Ascending aorta (tissue), 2 donors: ENCODE results near the gene KCNIP4. TPM values are rescaled to one million over a fixed set of nuclear protein-coding genes. Genes with fewer than 3 reads are reported as not detected.

Experiments
- DNase-seq, 2 donors: peaks; one replicate each; pipeline ENCODE4 v3.0.0-alpha.2; 2019; ENCODE audit warnings: low spot score in 2 of 2
- H3K27ac ChIP-seq, 2 donors: fragments of 200-600 bp; sonication (generic); one replicate each; pipeline ENCODE4 v1.5.1; 2016 to 2017; ENCODE audit warnings: mild to moderate bottlenecking in 1 of 2
- H3K27me3 ChIP-seq: fragments of 200-600 bp; sonication (generic); one replicate; pipeline ENCODE4 v1.5.1; 2017
- H3K36me3 ChIP-seq, 2 donors: fragments of 200-600 bp; sonication (generic); one replicate each; pipeline ENCODE4 v1.5.1; 2016
- H3K4me1 ChIP-seq, 2 donors: fragments of 200-600 bp; sonication (generic); one replicate each; pipeline ENCODE4 v1.5.1; 2016 to 2017; ENCODE audit warnings: mild to moderate bottlenecking in 1 of 2
- H3K4me3 ChIP-seq, 2 donors: fragments of 200-600 bp; sonication (generic); one replicate each; pipeline ENCODE4 v1.5.1; 2016 to 2017; ENCODE audit warnings: mild to moderate bottlenecking in 1 of 2
- H3K9me3 ChIP-seq, 2 donors: fragments of 200-600 bp; sonication (generic); one replicate each; pipeline ENCODE4 v1.5.1; 2016
- intact Hi-C: fragments of 100-400 bp; cut with DNase I; formaldehyde crosslinking; loops from one replicate; pipeline ENCODE4 v1.15.1; 2023
- total RNA-seq: library from RNA; depleted of rRNA; stranded (reverse); fragments of >200 nt; gene quantifications from one replicate; pipeline ENCODE4 v1.1.0, GENCODE V29; 2016
- TF ChIP-seq, protein P1 (sequence below), 3 experiments: fragments of 200-600 bp in 2 of 3; fragments of 450-650 bp in 1 of 3; sonication (generic) in 2 of 3; IDR thresholded peaks; one replicate each; pipeline ENCODE4 v1.5.1; 2016 to 2019; ENCODE audit warnings: antibody characterized with exemption in 3 of 3, mild to moderate bottlenecking in 1 of 3, moderate library complexity in 1 of 3

KCNIP4 gene
- total RNA-seq, 1 donor from 2014 or later, result not detected

DNA sequence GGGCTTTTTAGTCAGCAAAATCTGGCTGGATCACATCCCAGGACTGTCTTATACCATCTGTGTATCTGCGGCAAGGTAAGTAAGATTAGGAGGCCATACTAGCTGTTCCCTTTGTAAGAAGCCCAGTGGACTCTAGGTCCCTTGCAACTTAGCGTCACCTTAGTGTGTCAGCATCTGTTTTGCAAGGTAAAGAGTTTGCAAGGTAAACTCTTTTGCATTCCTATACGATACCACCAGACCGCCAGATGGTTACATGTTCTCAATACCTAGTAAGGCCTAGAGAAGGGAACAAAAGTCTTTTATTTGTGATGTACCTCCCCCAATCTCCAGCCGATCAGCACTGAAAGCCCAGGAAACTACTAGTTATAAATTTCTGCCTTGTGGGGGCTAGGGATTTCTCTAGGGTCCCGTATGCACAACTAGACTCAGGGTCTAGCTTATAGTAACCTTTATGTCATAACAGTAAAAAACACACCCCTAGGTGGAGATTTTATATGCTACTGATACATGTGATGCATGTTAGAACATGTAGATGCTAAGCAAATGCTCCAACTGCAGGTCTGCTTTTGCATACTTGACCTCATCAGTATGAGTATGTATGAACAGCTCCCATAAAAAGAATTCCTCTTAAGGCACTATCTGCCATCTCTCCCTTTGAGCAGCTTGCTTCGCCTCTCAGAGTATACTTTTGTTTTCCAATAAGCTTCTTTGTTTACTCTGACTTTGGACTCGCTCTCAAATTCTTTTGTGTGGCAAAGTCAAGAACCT is 78.4 kb downstream of the KCNIP4 start:
- Histone ChIP-seq H3K4me3 (no peak overlapping the region), H3K4me1 (no peaks in the 10 kb centered on the region), H3K36me3 (no peaks in the 10 kb centered on the region), H3K27me3 (no peaks in the 10 kb centered on the region), H3K9me3 (no peaks in the 10 kb centered on the region), H3K27ac (no peak overlapping the region)
- no peak for DNase-seq
- TF ChIP-seq, protein P1, sequence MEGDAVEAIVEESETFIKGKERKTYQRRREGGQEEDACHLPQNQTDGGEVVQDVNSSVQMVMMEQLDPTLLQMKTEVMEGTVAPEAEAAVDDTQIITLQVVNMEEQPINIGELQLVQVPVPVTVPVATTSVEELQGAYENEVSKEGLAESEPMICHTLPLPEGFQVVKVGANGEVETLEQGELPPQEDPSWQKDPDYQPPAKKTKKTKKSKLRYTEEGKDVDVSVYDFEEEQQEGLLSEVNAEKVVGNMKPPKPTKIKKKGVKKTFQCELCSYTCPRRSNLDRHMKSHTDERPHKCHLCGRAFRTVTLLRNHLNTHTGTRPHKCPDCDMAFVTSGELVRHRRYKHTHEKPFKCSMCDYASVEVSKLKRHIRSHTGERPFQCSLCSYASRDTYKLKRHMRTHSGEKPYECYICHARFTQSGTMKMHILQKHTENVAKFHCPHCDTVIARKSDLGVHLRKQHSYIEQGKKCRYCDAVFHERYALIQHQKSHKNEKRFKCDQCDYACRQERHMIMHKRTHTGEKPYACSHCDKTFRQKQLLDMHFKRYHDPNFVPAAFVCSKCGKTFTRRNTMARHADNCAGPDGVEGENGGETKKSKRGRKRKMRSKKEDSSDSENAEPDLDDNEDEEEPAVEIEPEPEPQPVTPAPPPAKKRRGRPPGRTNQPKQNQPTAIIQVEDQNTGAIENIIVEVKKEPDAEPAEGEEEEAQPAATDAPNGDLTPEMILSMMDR (IDR thresholded peaks at IDR 0.05), result no peak
- intact Hi-C loops, result no loop called here

DNA sequence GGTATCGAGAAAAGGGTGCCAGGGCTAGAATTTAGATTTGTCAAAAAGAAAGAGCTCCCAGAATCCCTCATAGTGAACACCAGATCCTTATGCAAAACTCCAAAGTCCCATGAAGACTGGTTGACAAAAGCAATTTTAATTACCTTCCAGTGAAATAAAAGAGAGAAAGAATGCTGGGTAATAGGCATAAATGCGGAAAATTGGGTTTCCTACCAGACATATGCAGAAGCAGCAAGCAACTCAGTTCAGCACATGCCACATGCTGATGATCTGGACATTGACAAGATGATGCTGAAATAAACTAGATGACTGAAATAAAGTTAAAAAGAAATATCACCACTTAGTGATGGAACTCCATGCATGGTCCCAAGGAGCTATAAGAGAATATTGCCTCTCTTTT is 83.9 kb downstream of the KCNIP4 start:
- TF ChIP-seq, protein P1 (IDR thresholded peaks at IDR 0.05), result no peak
- H3K4me3 ChIP-seq, result no peak overlapping the region
- intact Hi-C loops, result no loop called here

DNA sequence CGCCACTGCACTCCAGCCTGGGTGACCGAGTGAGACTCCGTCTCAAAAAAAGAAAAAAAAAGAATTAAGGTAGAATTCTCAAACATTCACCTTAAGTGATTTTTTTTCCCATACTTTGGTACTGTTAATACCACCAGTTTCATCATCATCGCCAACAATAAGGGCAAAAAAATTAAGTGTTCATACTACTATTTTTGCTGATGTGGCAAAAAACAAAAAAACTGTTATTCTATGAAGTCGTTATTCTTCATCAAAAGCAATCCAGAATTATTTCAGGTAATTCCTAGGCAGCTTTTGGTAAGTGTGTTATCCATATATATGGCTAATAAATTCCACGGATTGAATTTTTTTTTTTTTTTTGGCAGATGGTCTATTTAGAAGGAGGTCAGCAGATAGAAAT is 85.7 kb downstream of the KCNIP4 start:
- H3K27me3 ChIP-seq, result no peaks in the 10 kb centered on the region
- no peak overlapping the region for H3K4me3 ChIP-seq
- no peak for DNase-seq
- H3K36me3 ChIP-seq, result no peaks in the 10 kb centered on the region
- H3K27ac ChIP-seq, result no peak overlapping the region
- intact Hi-C loops, result no loop called here
- H3K9me3 ChIP-seq, result no peaks in the 10 kb centered on the region
- TF ChIP-seq, protein P1 (IDR thresholded peaks at IDR 0.05), result no peak
- no peaks in the 10 kb centered on the region for H3K4me1 ChIP-seq

More for the DNA sequence above, 83.9 kb downstream of the KCNIP4 start:
- no peaks in the 10 kb centered on the region for H3K4me1 ChIP-seq
- no peaks in the 10 kb centered on the region for H3K9me3 ChIP-seq
- no peak overlapping the region for H3K27ac ChIP-seq
- no peak for DNase-seq
- no peaks in the 10 kb centered on the region for H3K27me3 ChIP-seq
- no peaks in the 10 kb centered on the region for H3K36me3 ChIP-seq

DNA sequence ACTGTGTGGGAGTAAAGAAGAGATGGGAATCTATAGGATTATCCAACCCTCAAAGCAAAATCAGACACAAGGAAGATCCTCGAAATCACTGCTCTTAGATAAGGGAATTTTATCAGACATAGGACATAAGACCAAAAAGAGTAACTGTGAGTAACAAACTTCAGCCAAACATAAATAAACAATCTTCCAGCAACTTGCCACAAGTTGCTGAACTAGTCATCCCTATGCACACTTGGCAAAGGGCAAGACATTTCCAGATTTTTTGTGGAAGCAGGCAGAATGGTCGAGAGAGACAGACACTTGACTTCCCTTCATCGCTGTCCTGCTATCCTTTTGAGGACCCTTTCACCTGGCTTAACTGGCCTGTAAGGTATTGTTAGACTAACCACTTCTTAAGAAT is 89.6 kb downstream of the KCNIP4 start:
- TF ChIP-seq, protein P1 (IDR thresholded peaks at IDR 0.05), result no peak
- H3K27ac ChIP-seq, result no peak overlapping the region
- H3K4me1 ChIP-seq, result no peaks in the 10 kb centered on the region
- no peak overlapping the region for H3K4me3 ChIP-seq
- no peaks in the 10 kb centered on the region for H3K9me3 ChIP-seq
- H3K27me3 ChIP-seq, result no peaks in the 10 kb centered on the region
- intact Hi-C loops, result no loop called here
- no peaks in the 10 kb centered on the region for H3K36me3 ChIP-seq
- no peak for DNase-seq

DNA sequence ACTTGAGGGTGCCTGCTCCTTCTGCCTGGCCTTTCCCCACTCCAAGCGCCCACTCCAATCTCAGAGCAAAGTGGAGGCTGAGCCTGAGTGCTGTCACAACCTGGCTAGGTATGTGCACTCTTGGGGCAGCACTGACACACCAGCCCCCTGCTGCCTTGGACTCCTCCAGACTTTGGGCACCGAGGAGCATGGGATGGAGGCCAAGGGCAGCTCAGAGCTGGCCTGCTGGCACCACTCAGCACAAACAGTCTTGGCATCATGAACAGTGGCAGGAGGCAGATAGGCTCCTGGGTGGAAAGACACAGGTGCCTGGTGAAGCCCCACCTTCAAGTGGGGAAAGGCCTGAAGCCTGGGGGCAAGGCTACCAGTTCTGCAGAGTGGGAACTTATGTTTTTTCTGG is 91.8 kb downstream of the KCNIP4 start:
- H3K36me3 ChIP-seq, result no peaks in the 10 kb centered on the region
- H3K9me3 ChIP-seq, result no peaks in the 10 kb centered on the region
- H3K27me3 ChIP-seq, result no peaks in the 10 kb centered on the region
- intact Hi-C loops, result no loop called here
- no peak for DNase-seq
- H3K4me3 ChIP-seq, result no peak overlapping the region
- no peaks in the 10 kb centered on the region for H3K4me1 ChIP-seq
- TF ChIP-seq, protein P1 (IDR thresholded peaks at IDR 0.05), result no peak
- no peak overlapping the region for H3K27ac ChIP-seq
